ENCODE measurements around the gene PLVAP.

DNA sequence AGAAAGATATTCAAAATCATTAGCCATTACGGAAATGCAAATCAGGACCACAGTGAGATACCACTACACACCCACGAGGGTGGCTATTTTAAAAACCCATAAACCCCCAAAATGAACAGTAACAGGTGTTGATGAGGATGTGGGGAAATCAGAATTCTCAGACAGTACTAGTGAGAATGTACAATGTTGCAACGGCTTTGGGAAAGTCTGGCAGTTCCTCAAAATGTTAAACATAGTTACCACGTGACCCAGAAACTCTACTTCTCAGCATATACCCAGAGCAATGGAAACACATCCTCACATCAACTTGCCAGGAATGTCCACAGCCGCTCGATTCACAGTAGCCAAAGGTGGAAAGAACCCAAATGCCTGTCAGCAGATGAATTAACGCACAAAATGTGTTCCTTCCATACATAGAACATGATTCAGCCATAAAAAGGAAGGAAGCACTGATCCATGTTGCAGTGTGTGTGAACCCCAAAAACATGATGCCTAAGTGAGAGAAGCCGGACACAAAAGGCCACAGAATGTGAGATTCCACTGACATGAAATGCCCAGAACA lies 7.0 kb downstream of the PLVAP start:
- TF ChIP-seq, protein P1, sequence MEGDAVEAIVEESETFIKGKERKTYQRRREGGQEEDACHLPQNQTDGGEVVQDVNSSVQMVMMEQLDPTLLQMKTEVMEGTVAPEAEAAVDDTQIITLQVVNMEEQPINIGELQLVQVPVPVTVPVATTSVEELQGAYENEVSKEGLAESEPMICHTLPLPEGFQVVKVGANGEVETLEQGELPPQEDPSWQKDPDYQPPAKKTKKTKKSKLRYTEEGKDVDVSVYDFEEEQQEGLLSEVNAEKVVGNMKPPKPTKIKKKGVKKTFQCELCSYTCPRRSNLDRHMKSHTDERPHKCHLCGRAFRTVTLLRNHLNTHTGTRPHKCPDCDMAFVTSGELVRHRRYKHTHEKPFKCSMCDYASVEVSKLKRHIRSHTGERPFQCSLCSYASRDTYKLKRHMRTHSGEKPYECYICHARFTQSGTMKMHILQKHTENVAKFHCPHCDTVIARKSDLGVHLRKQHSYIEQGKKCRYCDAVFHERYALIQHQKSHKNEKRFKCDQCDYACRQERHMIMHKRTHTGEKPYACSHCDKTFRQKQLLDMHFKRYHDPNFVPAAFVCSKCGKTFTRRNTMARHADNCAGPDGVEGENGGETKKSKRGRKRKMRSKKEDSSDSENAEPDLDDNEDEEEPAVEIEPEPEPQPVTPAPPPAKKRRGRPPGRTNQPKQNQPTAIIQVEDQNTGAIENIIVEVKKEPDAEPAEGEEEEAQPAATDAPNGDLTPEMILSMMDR (optimal IDR thresholded peaks at IDR 0.05 in 1 of 3, IDR thresholded peaks at IDR 0.05 in 1 of 3, conservative IDR thresholded peaks at IDR 0.05 in 1 of 3; ENCODE audit: extremely low read depth in 1 of 3, insufficient read depth in 2 of 3, low read length in 3 of 3): no peak
- no peak for TF ChIP-seq EZH2 (IDR thresholded peaks at IDR 0.05; ENCODE audit: low read length)

Measured in keratinocyte (primary cell).